Memory B cell (primary cell): ENCODE results near the gene PPM1M.
A peak's percentile ranks its signal among the peaks of the same experiment; 100 is the strongest.

Source experiments
- ATAC-seq: fragments of 150-1000 bp; cut with Tn5 transposase; 2 replicates; pipeline ENCODE4 v1.10.0; 2021; ENCODE audit warnings: low read depth, mild to moderate bottlenecking, moderate library complexity
- DNase-seq, 2 donors: peaks; one replicate each; pipeline ENCODE4 v3.0.0; 2022; ENCODE audit warnings: low spot score in 2 of 2
- H3K27ac Mint-ChIP-seq: one replicate; pipeline ENCODE4 v1.8.0; 2022; ENCODE audit warnings: mild to moderate bottlenecking, moderate library complexity, mixed read lengths
- H3K27me3 Mint-ChIP-seq: one replicate; pipeline ENCODE4 v1.8.0; 2022; ENCODE audit warnings: mixed read lengths
- H3K36me3 Mint-ChIP-seq: one replicate; pipeline ENCODE4 v1.8.0; 2022; ENCODE audit warnings: mild to moderate bottlenecking, mixed read lengths
- H3K4me1 Mint-ChIP-seq: one replicate; pipeline ENCODE4 v1.8.0; 2022; ENCODE audit warnings: mixed read lengths
- H3K4me3 Mint-ChIP-seq: one replicate; pipeline ENCODE4 v1.8.0; 2022; ENCODE audit warnings: mild to moderate bottlenecking, moderate library complexity, mixed read lengths
- H3K9me3 Mint-ChIP-seq: one replicate; pipeline ENCODE4 v1.8.0; 2022; ENCODE audit warnings: mixed read lengths

PPM1M gene

GRCh38 chr3:52208556-52208955 is 37.0 kb upstream of the PPM1M start:
- Mint-ChIP-seq H3K27ac (no peak overlapping the region), H3K36me3 (peaks cover 46% of the 10 kb centered on the region), H3K9me3 (no peaks in the 10 kb centered on the region), H3K4me1 (no peaks in the 10 kb centered on the region), H3K4me3 (no peak overlapping the region), H3K27me3 (no peaks in the 10 kb centered on the region)
- DNase-seq (no peak), ATAC-seq (no peak)

- no peak for ATAC-seq
- peaks cover 45% of the 10 kb centered on the region for H3K36me3 Mint-ChIP-seq
- H3K27ac Mint-ChIP-seq, result peak overlapping the region; percentile 62
- no peak overlapping the region for H3K4me3 Mint-ChIP-seq
- no peak for DNase-seq
- H3K9me3 Mint-ChIP-seq, result no peaks in the 10 kb centered on the region
- no peaks in the 10 kb centered on the region for H3K27me3 Mint-ChIP-seq
- H3K4me1 Mint-ChIP-seq, result no peaks in the 10 kb centered on the region
Observed at GRCh38 chr3:52210037-52210436, 35.5 kb upstream of the PPM1M start.

- H3K9me3 Mint-ChIP-seq, result no peaks in the 10 kb centered on the region
- H3K36me3 Mint-ChIP-seq, result peaks cover 46% of the 10 kb centered on the region
- H3K27ac Mint-ChIP-seq, result peak overlapping the region; percentile 62
Observed at GRCh38 chr3:52210550-52211046, 35.0 kb upstream of the PPM1M start.

GRCh38 chr3:52211268-52211891 is 34.2 kb upstream of the PPM1M start:
- H3K4me1 Mint-ChIP-seq, result peaks cover 2% of the 10 kb centered on the region
- no peaks in the 10 kb centered on the region for H3K9me3 Mint-ChIP-seq
- DNase-seq (no peak), ATAC-seq (no peak)
- peaks cover 44% of the 10 kb centered on the region for H3K36me3 Mint-ChIP-seq
- no peak overlapping the region for H3K27ac Mint-ChIP-seq
- no peak overlapping the region for H3K4me3 Mint-ChIP-seq
- no peaks in the 10 kb centered on the region for H3K27me3 Mint-ChIP-seq

More at GRCh38 chr3:52210550-52211046, 35.0 kb upstream of the PPM1M start:
- Mint-ChIP-seq H3K27me3 (no peaks in the 10 kb centered on the region), H3K4me1 (peaks cover 2% of the 10 kb centered on the region), H3K4me3 (no peak overlapping the region)
- ATAC-seq, result no peak
- no peak for DNase-seq

GRCh38 chr3:52213005-52213404 is 32.6 kb upstream of the PPM1M start:
- Mint-ChIP-seq H3K4me3 (no peak overlapping the region), H3K27ac (no peak overlapping the region), H3K27me3 (no peaks in the 10 kb centered on the region), H3K36me3 (peaks cover 39% of the 10 kb centered on the region), H3K4me1 (peaks cover 13% of the 10 kb centered on the region), H3K9me3 (no peaks in the 10 kb centered on the region)
- no peak for DNase-seq
- ATAC-seq, result no peak

GRCh38 chr3:52213901-52214300 is 31.7 kb upstream of the PPM1M start:
- Mint-ChIP-seq H3K27me3 (no peaks in the 10 kb centered on the region), H3K4me1 (peaks cover 19% of the 10 kb centered on the region), H3K4me3 (no peak overlapping the region), H3K27ac (peak overlapping the region; percentile 48), H3K9me3 (no peaks in the 10 kb centered on the region), H3K36me3 (peaks cover 36% of the 10 kb centered on the region)
- ATAC-seq (no peak), DNase-seq (no peak)

- peaks cover 32% of the 10 kb centered on the region for H3K36me3 Mint-ChIP-seq
- peaks cover 25% of the 10 kb centered on the region for H3K4me1 Mint-ChIP-seq
- H3K9me3 Mint-ChIP-seq, result no peaks in the 10 kb centered on the region
- no peak overlapping the region for H3K4me3 Mint-ChIP-seq
- peak overlapping the region; percentile 5 for H3K27ac Mint-ChIP-seq
- DNase-seq (no peak), ATAC-seq (no peak)
- no peaks in the 10 kb centered on the region for H3K27me3 Mint-ChIP-seq
Observed at GRCh38 chr3:52215351-52215750, 30.2 kb upstream of the PPM1M start.

GRCh38 chr3:52216585-52217408 is 28.8 kb upstream of the PPM1M start:
- peak overlapping the region; percentile 59 for H3K27ac Mint-ChIP-seq

GRCh38 chr3:52217409-52217805 is 28.2 kb upstream of the PPM1M start:
- Mint-ChIP-seq H3K27ac (peak overlapping the region; percentile 59), H3K27me3 (no peaks in the 10 kb centered on the region), H3K9me3 (no peaks in the 10 kb centered on the region), H3K36me3 (peaks cover 29% of the 10 kb centered on the region), H3K4me1 (peaks cover 35% of the 10 kb centered on the region), H3K4me3 (no peak overlapping the region)
- DNase-seq, result no peak
- ATAC-seq, result no peak

More at GRCh38 chr3:52216585-52217408, 28.8 kb upstream of the PPM1M start:
- DNase-seq (no peak), ATAC-seq (no peak)
- H3K4me3 Mint-ChIP-seq, result no peak overlapping the region
- no peaks in the 10 kb centered on the region for H3K9me3 Mint-ChIP-seq
- peaks cover 29% of the 10 kb centered on the region for H3K36me3 Mint-ChIP-seq
- peaks cover 30% of the 10 kb centered on the region for H3K4me1 Mint-ChIP-seq
- no peaks in the 10 kb centered on the region for H3K27me3 Mint-ChIP-seq

GRCh38 chr3:52218026-52218425 is 27.5 kb upstream of the PPM1M start:
- ATAC-seq (no peak), DNase-seq (no peak)
- H3K4me1 Mint-ChIP-seq, result peaks cover 39% of the 10 kb centered on the region
- H3K4me3 Mint-ChIP-seq, result peak overlapping the region; percentile 50
- no peaks in the 10 kb centered on the region for H3K9me3 Mint-ChIP-seq
- H3K27ac Mint-ChIP-seq, result no peak overlapping the region
- peaks cover 30% of the 10 kb centered on the region for H3K36me3 Mint-ChIP-seq
- H3K27me3 Mint-ChIP-seq, result no peaks in the 10 kb centered on the region

- Mint-ChIP-seq H3K4me1 (peaks cover 43% of the 10 kb centered on the region), H3K4me3 (peak overlapping the region; percentile 50), H3K27me3 (no peaks in the 10 kb centered on the region), H3K27ac (no peak overlapping the region), H3K36me3 (peaks cover 33% of the 10 kb centered on the region), H3K9me3 (no peaks in the 10 kb centered on the region)
- no peak for ATAC-seq
- DNase-seq, result no peak
Observed at GRCh38 chr3:52218454-52218853, 27.1 kb upstream of the PPM1M start.

GRCh38 chr3:52218937-52219650 is 26.5 kb upstream of the PPM1M start:
- peak overlapping the region; percentile 55 for H3K27ac Mint-ChIP-seq
- peaks cover 49% of the 10 kb centered on the region for H3K4me1 Mint-ChIP-seq
- H3K27me3 Mint-ChIP-seq, result no peaks in the 10 kb centered on the region
- no peak for DNase-seq
- ATAC-seq, result no peak
- H3K9me3 Mint-ChIP-seq, result no peaks in the 10 kb centered on the region
- H3K4me3 Mint-ChIP-seq, result peak overlapping the region; percentile 47
- H3K36me3 Mint-ChIP-seq, result peaks cover 36% of the 10 kb centered on the region

- ATAC-seq, result peak; percentile 77
Observed at GRCh38 chr3:52220380-52221026, 25.1 kb upstream of the PPM1M start.

More at GRCh38 chr3:52220380-52221026, 25.1 kb upstream of the PPM1M start:
- Mint-ChIP-seq H3K36me3 (peaks cover 29% of the 10 kb centered on the region), H3K4me1 (peaks cover 55% of the 10 kb centered on the region), H3K9me3 (no peaks in the 10 kb centered on the region), H3K4me3 (peak overlapping the region; percentile 51), H3K27me3 (no peaks in the 10 kb centered on the region), H3K27ac (no peak overlapping the region)
- DNase-seq, result peak; percentile 86 to 89
